Measurements from ENCODE around the gene UBAC2. TPM values are rescaled to one million over a fixed set of nuclear protein-coding genes. Genes with fewer than 3 reads are reported as not detected.
"Not testable (repeated sequence)": the region's sequence is repeated elsewhere in the genome, so short reads cannot be mapped to it uniquely, and the experiment has no call there.

Gene UBAC2
- total RNA-seq, 1 experiment from 2014 or later, result 45.8 TPM

DNA sequence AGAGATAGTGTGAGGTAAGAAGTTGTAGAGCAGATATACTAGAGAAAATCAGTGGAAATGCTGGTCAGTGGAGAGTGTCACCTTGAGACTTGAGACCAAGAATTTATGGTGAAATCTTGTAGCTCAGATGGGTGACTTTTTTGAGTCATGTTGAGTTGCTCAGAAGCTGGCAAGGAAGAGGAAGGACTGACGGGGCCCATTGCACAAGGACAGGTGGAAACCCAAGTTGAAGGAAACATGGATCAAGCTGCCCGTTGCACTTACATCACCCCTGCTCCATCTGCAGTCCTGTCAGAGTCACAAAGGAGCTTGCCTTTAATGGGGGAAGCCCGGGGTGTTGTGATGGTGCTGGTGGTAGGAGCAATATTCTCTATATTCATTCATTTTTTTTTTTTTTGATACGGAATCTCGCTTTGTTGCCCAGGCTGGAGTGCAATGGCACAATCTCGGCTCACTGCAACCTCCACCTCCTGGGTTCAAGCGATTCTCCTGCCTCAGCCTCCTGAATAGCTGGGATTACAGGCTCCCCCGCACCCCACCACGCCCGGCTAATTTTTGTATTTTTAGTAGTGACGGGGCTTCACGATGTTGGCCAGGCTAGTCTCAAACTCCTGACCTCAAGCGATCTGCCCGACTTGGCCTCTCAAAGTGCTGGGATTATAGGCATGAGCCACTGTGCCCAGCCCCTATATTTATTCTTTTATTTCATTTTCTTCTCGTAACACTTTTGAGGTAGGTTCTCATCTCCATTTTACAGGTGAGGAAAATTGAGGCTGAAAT is 27.4 kb downstream of the UBAC2 start:
- Histone ChIP-seq H3K27me3 (replicated peaks; ENCODE audit: insufficient read depth, low read depth, low read length, poor library complexity) (no peaks in the 10 kb centered on the region), H3K36me3 (ENCODE audit: insufficient read depth, low read length, poor library complexity, severe bottlenecking) (no peaks in the 10 kb centered on the region), H3K4me3 (ENCODE audit: low read depth, low read length, poor library complexity, severe bottlenecking) (no peak overlapping the region), H3K27ac (ENCODE audit: low read depth, low read length, poor library complexity, severe bottlenecking) (no peak overlapping the region), H3K4me1 (ENCODE audit: insufficient read depth, low read length, poor library complexity, severe bottlenecking) (peaks cover 4% of the 10 kb centered on the region), H3K9me3 (ENCODE audit: low read depth, low read length, poor library complexity, severe bottlenecking) (peaks cover 2% of the 10 kb centered on the region)
- no peak for DNase-seq (ENCODE audit: low spot score)
- POLR2A ChIA-PET (ENCODE audit: low non-redundant PET), result no interaction called here
- TF ChIP-seq EZH2 (IDR thresholded peaks at IDR 0.05; ENCODE audit: borderline replicate concordance, low read depth, low read length, poor library complexity, severe bottlenecking) (no peak), CTCF (conservative IDR thresholded peaks at IDR 0.05; ENCODE audit: low read depth, low read length) (no peak)
- intact Hi-C loops (cut with micrococcal nuclease; ENCODE audit: unreplicated experiment), result no loop called here
- no TSS peak for BruUV-seq (replicated peaks)
- CTCF ChIA-PET, result interaction anchor here (0.7 kb wide), 1 partner anchor 101 kb away, joined by 3 read pairs; no protein-coding TSS in a partner anchor

DNA sequence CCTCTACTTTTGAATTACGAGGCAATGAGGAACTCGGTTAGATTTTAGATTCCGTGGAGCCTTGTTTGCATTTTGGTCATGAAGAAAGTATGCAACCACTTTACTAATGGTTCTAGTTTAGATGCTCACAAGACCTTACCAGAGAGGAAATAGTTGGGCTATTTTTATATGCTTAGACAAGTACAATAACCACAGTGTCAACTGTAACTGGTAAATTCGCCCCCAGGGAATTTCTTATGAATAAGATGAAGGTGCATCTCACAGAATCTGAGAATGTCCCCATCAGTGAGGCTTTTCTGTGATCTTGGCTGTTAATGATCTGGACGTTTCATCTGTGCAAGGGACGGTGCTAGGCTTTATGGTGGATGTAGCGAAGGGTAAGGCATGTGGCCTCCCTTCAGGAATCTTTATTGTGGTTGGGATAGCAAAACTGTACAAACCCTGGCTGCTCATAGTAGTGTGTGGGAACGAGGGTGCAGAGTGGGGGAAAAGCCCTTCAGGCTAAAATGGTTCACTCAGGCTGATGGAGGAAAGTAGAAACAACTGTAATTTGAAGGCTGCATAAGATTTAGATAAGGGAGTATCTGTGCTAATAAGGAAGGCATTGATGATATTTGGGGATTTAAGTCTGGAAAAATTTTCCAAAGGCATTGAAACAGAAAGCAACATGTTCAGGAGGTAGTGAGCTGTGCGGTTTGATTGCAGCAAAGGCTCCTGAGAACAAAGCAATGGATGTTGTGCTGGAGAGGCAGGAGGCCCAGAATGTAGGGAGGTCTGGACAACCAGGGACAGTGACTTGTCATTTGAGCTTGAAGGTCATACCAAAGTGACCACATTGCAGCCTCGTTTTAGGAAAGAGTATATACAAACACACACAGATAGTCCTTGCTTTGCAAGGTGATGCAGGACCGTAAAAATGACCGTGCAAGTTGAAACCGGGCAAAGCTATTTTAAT is 28.4 kb downstream of the UBAC2 start:
- ChIA-PET CTCF (interaction anchor here (0.5 to 0.7 kb wide), 2 partner anchors 55 to 100 kb away, joined by 3 read pairs; no protein-coding TSS in a partner anchor), POLR2A (ENCODE audit: low non-redundant PET) (no interaction called here)
- H3K4me1 ChIP-seq (ENCODE audit: insufficient read depth, low read length, poor library complexity, severe bottlenecking), result peaks cover 4% of the 10 kb centered on the region
- peak; percentile 18 for DNase-seq (ENCODE audit: low spot score)
- BruUV-seq (replicated peaks), result no TSS peak
- H3K4me3 ChIP-seq (ENCODE audit: low read depth, low read length, poor library complexity, severe bottlenecking), result no peak overlapping the region
- intact Hi-C loops (cut with micrococcal nuclease; ENCODE audit: unreplicated experiment), result no loop called here
- no peaks in the 10 kb centered on the region for H3K9me3 ChIP-seq (ENCODE audit: low read depth, low read length, poor library complexity, severe bottlenecking)
- H3K36me3 ChIP-seq (ENCODE audit: insufficient read depth, low read length, poor library complexity, severe bottlenecking), result no peaks in the 10 kb centered on the region
- no peak for TF ChIP-seq EZH2 (IDR thresholded peaks at IDR 0.05; ENCODE audit: borderline replicate concordance, low read depth, low read length, poor library complexity, severe bottlenecking)
- no peak for TF ChIP-seq CTCF (conservative IDR thresholded peaks at IDR 0.05; ENCODE audit: low read depth, low read length)
- no peak overlapping the region for H3K27ac ChIP-seq (ENCODE audit: low read depth, low read length, poor library complexity, severe bottlenecking)
- no peaks in the 10 kb centered on the region for H3K27me3 ChIP-seq (replicated peaks; ENCODE audit: insufficient read depth, low read depth, low read length, poor library complexity)

GRCh38 chr13:99230588-99230987 is 29.9 kb downstream of the UBAC2 start:
- intact Hi-C loops (cut with micrococcal nuclease; ENCODE audit: unreplicated experiment); CTCF ChIA-PET; POLR2A ChIA-PET (ENCODE audit: low non-redundant PET); DNase-seq (ENCODE audit: low spot score); H3K36me3 ChIP-seq (ENCODE audit: insufficient read depth, low read length, poor library complexity, severe bottlenecking); H3K4me3 ChIP-seq (ENCODE audit: low read depth, low read length, poor library complexity, severe bottlenecking); H3K27ac ChIP-seq (ENCODE audit: low read depth, low read length, poor library complexity, severe bottlenecking); BruUV-seq (replicated peaks); H3K9me3 ChIP-seq (ENCODE audit: low read depth, low read length, poor library complexity, severe bottlenecking); H3K4me1 ChIP-seq (ENCODE audit: insufficient read depth, low read length, poor library complexity, severe bottlenecking); H3K27me3 ChIP-seq (replicated peaks; ENCODE audit: insufficient read depth, low read depth, low read length, poor library complexity): not testable (repeated sequence)
